KG1 (cell line): ENCODE data around the gene PDE4D.
"Not testable (repeated sequence)": the region's sequence is repeated elsewhere in the genome, so short reads cannot be mapped to it uniquely, and the experiment has no call there.

ENCODE experiments used
- DNase-seq: peaks from one replicate; lab custom pipeline; 2025; lab: John Stamatoyannopoulos, UW

PDE4D gene

DNA sequence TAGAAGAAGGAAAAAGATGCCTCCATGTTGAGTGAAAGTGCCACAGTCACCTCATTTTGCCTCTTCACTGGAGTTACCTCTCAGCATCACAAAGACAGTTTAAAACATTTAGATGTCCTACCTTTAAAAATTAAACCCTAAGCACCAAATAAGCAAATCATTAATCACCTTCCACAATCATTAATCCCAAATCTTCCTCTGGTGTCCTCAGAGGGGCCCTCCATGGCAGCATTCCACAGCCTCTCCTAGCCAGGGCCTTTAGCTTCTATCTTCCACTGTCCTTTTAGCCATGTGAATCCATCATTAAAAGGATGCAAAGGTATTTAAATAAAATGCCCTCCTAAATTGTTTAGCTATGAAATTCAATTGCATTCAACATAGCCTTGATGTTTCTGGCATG lies 310.8 kb downstream of the PDE4D start:
- no peak for DNase-seq

DNA sequence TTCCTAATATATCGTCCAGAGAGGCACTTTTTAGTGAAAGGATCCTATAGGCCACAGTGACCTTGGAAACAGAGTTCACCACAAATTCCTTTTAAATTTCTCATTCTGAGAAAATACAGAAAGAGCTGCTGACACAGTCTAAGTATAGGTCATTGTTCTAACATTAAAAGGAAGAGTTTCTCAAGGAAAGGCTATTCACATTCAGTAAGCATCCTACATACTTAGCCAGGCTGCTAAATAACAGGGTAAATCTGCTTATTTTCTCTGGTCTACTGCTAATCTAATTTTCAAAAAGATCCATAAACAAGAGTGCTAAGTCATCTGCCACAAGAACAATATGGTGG lies 313.7 kb downstream of the PDE4D start:
- DNase-seq: no peak

DNA sequence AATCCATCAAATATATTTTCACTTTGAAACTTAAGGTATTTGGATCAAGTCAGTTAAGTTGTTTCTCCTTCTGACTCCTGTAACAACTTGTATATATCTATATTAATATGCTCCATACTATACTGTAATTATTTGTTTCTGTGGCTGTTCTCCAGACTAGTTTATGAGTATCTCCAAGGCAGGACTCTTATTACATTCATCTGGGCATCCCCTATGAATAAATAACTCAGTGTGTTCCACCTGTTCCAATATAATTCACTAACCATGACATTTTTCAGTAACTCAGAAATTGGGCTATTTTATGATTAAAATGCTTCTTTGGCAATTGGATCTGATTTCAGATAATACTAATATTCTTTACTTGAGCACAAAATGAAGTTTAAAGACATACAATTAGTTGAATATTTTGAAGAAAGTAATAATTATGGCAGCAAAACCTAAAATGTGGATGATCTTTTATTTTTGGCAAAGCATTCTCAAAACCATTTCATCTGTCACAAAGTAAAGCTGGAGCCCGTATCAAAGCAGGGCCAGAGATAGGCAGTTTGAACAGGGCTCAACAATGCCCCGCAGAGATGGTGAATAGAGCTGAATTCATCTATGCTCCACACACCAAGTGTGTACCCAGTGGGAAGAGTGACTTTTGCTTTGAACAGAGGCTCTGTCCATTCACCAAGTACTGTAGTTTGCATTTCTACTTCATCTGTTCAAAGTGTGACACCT lies 314.3 kb downstream of the PDE4D start:
- no peak for DNase-seq

DNA sequence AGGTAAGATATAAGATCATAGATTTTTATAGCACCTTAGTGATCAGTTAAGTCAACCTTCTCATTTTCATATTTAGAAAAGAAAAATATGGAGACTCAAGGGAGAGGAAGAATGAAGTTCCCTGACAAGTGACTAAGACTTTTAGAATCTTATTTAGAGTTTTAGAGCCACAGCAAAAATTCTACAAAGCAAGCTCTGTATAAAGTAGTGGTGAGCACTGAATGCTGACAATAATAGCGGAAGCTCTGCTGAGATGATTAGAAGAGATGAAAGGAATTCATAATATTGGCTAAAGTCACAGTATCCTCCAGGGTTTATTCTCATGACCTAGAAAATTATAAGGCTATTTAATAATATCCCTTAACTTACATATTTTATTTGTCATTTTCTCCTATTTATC lies 316.0 kb downstream of the PDE4D start:
- DNase-seq: no peak

DNA sequence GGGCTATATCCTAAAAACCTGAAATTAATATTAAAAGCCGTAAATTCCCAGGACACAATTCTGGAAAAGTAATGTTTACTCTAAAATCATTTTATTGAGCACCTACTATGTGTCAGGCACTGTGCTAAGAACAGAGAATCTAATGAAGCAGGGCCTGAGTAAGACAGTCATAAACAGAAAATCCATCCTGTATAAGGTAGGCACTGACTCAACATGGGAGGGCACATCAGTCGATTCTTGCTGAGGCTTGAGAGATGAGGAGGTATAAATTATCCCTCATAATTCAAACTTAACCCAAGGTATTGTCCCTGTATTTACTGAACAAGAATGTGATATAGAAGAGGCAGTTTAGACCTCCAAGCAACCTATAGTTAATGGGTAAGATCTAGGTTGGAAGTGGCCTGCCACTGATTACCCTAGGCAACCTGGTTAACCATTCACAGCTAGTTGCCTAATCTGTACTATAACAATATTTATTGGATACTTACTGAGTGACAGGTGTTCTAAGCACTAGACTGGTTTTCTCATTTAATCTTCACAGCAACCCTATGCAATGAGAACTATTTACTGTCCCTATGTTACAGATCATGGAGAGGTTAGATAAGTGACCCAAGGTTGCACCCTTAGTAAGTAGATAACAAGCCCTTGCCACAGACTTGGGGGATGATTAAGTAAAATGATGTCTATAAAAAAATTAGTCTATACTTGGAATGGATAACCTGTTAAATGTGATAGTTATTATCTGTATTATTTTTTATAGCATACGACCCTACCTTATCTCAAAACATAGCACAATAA lies 317.7 kb downstream of the PDE4D start:
- DNase-seq: no peak

DNA sequence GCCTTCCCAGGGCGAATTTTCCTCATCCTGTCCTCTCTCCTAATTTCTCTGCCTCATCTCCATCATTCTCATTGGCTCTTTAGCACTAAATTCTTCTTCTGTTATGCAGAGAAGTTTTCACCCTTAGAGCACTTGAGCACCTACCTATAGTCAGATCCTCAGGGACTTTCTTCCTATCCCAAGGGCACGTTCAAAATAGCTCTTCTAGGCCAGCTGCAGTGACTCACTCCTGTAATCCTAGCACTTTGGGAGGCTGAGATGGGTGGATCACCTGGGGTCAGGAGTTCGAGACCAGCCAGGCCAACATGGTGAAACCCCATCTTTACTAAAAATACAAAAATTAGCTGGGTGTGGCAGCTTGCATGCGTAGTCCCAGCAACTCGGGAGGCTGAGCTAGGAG lies 320.0 kb downstream of the PDE4D start:
- not testable (repeated sequence) for DNase-seq

DNA sequence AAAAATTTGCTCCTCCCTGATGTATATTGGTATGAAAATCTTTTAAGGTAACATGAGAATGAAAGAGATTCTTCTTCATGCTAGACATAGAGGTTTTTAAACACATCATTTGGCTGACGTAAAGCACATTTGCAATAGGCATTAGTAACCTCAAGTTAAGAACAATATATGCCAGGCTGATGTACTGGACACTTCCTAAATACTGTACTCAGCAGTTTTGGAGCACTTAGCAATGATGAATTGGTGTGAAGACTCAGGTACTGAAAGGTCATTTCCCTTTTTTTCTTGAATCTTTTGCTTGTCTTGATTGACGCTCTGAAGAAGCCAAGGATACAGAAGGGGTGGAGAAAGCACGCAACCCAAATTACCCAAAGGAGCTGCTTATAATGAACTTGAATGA lies 322.5 kb downstream of the PDE4D start:
- DNase-seq: no peak

DNA sequence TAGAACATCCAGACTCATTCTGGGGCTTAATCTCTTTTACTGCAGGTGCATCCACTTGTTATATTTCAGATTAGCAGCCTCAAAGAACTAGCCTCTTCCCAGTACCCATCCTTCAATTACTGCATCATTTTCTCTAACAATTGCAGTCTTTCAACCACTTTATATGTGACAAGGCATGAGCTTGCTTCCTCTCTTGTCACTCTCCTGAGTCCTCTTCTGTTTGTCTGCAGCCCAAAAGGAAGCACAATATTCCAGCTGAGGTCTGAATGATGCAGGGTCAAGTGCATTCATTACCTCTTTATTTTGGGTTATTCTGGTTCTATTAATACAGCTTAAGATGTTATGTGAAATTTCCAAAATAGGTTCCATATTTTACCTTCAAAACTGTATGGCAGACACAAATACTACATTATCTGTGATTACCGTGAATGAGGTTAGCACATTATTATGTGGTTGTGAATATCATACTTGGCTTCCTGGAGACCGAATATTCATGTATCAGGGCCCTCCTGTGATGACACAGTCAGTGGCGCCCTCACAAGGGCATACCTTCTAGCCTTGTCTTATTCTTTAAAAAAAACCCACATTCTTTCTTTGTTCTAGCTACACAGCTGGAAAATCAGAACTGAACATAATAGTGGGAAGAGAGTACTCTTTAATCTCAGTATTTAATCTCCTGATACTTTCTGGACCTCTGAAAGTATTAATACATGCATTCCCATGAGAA lies 323.8 kb downstream of the PDE4D start:
- no peak for DNase-seq

DNA sequence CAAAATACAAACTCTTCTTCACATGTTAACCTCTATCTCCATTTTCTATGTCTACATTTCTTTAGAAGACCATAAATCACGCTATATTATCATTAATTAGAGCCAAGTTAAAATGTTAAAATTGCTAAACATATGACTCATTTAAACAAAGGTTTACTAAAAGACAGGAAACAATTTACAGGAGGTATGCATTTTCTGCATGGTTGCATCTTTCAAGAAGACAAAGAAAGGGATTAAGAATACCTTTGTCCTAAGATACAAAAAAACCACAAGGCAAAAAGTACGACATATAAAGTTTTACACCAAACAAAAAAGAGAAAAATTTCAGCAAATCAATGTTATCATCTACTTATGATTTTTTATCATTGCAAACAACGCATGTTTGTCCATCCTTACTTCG lies 324.4 kb downstream of the PDE4D start:
- no peak for DNase-seq

DNA sequence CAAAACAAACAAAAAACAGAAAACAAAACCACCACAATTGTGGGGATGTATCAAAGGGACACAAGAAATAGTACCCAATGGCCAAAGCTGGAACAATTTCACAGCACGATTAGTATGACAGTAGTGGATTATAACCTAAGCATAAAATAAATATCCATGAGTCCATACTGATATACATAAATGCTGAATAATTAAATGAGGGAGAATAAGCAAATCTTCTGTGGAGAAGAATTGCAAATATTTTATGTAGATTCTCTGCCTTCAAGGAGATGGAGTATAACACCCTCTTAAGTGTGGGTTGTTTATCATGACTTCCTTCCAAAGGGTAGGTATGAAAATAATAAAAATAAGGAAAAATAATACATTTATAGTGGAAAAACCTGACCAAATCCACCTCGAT lies 325.4 kb downstream of the PDE4D start:
- DNase-seq: no peak

DNA sequence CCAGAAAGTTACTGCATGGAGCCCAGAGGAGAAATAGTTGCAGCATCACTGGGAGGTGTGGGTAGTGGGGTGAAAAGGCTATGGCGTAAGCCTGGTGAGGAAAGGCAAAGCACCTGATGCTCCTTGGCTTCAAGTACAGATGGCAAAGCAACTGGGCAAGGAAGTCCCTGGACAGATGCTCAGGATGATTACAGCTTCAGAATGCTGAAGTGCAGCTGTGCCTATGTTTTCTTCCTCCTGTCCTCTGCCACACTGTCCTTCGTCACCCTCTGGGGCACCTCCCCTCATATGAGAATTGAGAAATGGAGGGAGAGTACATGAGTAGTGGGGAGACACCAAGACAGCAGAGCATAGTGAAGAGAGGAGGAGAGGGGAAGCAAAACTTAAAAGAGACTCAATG lies 328.0 kb downstream of the PDE4D start:
- DNase-seq: peak; percentile 9

DNA sequence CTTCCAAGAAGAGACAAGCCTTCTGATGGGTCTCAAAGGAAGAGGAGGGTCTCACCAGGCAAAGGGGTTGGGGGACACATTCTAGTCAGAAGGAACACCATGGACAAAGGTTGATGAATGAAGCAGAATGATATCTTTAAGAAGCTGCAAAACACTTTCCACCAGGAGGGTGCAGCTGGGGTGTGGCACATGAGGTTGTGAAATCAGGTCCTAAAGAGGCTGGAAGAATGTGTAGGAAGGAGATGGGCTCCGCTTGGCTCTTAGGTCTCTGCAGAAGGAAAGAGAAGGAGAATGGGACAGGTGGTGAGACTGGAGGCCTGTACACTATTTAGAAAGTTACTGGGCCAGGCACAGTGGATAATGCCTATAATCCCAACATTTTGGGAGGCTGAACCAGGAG lies 328.6 kb downstream of the PDE4D start:
- DNase-seq: no peak

DNA sequence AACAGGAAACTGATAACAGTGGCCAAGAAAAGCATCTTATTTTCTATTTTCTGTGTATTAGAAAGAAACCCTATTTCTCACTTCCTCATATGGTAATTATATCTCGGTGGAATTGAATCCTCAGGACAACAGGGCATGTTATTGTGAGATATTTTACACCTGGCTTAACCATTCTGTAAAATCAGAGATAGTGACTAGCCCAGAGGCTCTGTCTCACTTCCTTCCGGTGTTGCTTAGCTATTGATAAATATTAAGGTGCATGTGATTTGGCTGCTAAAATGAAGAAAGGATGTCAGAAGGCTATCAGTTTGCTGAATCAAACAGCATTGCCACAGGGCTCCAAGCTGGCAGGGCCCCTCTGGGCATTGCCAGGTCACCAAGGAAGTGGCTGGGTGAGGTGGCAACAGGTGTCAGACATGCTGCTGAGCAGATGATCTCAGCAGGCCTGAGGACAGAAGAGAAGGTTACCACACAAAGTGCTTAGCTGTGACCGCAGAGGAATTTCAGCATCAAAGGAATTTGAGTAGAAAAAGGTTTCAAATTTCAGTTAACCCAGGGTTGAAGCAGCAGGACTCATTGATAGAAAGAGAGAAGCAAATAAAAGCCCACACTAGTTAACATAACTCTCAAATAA lies 330.7 kb downstream of the PDE4D start:
- DNase-seq: no peak

DNA sequence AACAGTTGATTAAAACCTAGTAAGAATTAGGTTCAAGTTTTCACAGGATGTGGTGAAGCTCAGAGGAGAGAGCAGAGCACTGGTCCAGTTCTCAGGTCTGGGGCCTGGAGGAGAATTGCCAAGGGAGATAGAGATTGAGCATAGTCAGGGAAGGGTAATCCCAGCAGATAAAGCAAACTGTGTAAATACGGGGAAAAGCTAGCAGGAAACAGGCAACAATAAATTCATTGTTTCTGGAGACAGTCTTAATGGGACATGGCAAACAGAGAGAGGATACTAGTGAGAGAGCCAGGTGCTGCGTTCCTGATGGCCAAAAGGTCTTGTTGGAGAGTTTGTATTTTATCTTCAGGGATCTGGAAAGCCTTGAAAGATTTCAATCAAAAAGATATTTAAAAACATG lies 333.0 kb downstream of the PDE4D start:
- no peak for DNase-seq

DNA sequence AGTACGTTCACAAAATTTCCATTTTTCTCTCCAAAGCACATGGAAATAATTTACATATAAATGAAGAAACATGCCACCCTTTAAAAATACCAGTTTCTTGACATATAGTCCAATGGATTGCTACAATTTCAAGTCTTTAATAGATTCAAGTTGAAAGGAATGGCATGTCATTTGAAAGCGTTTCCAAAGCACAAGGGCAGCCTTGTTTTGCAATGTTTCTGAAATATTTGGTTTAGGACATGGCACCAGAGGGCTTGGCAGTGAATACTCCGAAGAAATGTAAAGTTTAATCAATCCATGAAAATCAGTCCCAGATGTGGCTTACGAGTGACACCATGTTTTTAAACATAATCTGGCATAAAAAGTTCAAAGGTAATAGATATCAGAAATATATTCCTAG lies 333.7 kb downstream of the PDE4D start:
- no peak for DNase-seq

DNA sequence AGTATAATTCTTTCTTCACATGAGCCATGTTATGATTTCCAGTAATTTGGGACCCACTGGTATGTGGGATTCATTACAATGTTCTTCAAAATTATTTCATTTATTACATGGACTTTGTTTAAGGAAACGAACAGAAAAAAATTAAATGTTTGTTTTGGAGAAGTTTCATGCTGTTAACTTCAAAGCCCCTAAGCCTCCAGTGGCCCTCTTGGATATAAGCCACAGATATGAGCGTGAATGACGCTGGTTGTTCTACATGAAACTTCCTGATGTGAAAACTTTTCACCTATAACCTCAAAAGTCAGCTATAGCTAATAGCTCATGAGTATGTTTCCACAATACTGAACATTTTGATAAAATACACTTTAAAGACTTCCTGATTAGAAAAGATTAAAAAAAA lies 334.2 kb downstream of the PDE4D start:
- no peak for DNase-seq

DNA sequence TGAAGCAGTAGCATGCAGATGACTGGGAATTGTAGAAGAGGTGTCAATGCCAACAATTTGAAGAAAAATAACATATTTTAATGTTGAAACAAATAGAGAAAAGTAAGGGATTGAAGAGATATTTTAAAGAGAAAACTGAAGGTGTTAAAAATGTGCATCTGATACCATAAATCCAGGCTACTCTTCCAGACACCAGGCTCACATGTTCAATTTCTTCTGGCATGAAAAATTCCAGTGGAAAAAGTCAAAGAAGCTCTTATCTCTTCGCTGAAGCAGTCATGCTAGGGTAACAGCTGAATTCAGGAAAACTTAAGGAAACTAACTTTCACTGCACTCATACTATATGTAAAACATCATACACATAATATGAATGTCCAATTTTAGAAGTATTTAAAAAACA lies 335.0 kb downstream of the PDE4D start:
- DNase-seq: no peak

DNA sequence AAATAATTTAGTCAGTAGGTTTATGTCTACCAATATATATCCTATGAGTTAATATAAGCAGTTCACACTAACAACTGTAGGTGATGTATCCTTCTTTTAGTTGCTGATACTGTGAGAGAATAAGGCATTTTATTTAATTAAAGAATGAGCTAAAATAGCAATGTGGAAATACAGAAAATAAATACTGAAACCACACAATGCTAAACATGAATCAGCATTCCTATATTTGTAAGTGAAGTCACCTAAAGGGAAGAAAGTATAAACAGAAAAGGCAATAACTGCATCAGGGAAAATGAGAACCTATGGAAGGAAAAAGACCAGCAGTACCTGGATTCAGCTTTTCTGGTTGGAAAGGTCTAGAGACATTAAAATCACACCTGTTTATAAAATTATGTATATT lies 336.0 kb downstream of the PDE4D start:
- no peak for DNase-seq

DNA sequence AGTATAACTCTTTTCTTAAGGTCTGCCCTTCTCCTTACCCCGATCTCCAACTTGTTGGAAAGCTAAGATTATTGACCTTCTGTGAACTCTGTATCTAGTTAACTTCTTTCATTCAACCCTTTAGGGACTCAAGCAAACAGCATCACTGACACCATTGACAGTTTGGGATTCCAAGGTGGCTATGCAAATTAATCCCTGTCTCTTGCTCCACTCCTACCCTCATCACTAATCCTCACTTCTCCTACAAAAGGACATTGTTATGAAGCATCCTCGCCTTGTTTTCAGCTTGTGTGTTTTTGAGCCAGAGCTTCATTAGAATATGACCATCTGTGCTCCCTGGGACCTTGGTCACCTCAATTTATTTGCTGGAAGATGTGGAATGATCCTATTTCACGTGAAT lies 337.9 kb downstream of the PDE4D start:
- DNase-seq: no peak

DNA sequence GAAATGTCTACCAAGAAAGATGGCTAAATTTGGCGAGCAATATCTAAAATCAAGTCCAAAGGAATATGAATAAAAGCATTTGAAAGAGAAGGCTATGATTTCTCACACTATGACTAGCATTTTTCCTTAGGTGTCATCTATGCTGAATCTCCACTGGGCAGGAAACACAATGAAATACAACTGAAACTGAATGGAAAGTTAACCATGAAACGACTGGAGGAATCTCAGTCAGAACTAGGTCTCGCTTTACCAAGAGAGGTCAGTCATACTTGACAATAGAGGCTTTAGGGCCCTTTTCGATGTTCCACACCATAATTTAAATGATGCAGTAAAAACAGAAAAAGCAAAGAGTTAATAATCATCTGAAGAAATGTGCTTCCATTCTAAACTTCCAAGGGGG lies 339.0 kb downstream of the PDE4D start:
- DNase-seq: no peak

DNA sequence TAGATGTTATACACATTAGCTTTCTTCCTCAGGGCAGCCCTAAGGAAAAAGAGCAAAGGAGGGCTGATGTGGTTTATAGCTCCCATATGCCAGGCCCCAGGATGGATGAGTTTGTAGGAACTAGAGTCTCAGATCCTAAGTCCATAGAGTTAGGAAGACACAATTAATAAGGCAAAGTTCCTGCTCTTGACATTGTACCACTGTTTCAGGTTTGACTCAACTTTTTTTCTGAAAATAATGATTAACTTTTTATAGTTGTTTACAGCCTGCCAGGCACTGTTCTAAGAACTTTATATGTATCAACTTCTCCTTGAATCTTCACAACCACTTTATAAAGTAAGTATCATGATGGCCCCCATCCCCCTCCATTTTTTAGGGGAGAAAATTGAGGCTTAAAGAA lies 339.5 kb downstream of the PDE4D start:
- no peak for DNase-seq

DNA sequence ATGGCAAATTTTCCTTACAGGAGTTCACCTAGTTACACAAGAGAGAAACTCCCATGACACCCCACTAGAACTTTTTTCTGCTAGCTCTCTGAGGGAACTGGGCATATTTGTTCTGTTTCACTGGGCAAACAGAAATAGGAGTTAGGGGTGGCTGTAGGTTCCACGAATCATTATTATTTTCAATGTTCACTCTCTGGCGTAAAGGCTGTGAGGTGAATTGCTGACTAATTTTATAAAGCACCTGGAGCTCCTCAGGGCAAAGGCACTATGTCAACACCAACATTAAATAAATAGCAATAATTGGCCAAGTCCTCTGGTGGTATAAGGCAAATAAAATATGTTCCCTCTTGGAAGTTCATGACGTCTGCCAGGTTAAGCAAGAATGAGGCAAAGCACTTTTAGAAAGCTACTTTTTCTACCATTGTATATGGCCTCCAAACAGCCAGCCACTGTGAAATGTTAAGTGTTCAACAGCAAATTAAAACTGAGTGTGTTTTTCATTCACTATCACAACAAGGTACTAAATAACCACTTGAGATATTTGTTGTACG lies 344.6 kb downstream of the PDE4D start:
- DNase-seq: no peak
